Measurements from ENCODE around the gene TBX2.

TBX2 gene

GRCh38 chr17:61363601-61364462 lies 35.8 kb upstream of the TBX2 start:
- no peak for DNase-seq (ENCODE audit: extremely low read depth, low read depth)

GRCh38 chr17:61364463-61364846 lies 35.2 kb upstream of the TBX2 start:
- DNase-seq (ENCODE audit: extremely low read depth, low read depth), result no peak
- no peak for TF ChIP-seq CTCF (IDR thresholded peaks at IDR 0.05; ENCODE audit: low read depth, low read length, missing control alignments)
- no peak overlapping the region for H3K4me3 ChIP-seq (replicated peaks; ENCODE audit: low read depth, low read length)

More at GRCh38 chr17:61363601-61364462, 35.8 kb upstream of the TBX2 start:
- no peak for TF ChIP-seq CTCF (IDR thresholded peaks at IDR 0.05; ENCODE audit: low read depth, low read length, missing control alignments)
- no peak overlapping the region for H3K4me3 ChIP-seq (replicated peaks; ENCODE audit: low read depth, low read length)

GRCh38 chr17:61366076-61366714 lies 33.4 kb upstream of the TBX2 start:
- no peak overlapping the region for H3K4me3 ChIP-seq (replicated peaks; ENCODE audit: low read depth, low read length)
- DNase-seq (ENCODE audit: extremely low read depth, low read depth), result no peak
- TF ChIP-seq CTCF (IDR thresholded peaks at IDR 0.05; ENCODE audit: low read depth, low read length, missing control alignments), result no peak

DNA sequence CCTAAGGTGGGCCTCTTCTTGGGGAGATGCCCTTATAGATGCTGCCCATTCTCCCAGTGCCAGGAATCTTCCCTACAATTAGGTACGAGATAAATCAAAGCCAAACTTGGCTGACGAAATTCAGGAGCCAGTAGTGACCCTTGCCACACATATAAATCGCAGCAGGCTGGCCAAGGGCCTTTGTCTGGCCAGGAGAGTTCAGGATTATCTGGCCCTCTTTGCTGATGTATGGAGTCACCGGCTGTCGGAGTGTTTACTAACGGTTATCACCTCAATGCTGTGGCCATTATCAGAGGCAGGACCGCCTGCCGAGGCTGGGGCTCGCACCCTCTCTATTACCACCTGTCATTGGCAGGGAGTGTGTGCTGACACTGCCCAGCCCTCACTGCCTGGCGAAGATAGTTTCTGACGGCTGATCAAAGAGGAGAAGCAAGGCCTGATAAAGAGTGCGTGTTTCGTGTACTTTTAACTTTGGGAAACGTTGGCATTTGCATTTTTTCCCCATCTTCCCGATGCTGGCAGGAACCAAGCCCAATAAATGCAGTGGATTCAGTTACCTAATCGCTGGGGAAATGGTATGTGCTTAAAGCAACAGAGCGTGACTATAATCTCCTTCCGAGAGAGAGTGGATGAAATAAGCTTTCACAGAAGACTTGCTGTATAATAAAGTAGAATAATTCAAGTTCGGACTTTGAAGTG lies 32.8 kb upstream of the TBX2 start:
- no peak overlapping the region for H3K4me3 ChIP-seq (replicated peaks; ENCODE audit: low read depth, low read length)
- TF ChIP-seq CTCF (IDR thresholded peaks at IDR 0.05; ENCODE audit: low read depth, low read length, missing control alignments), result no peak
- no peak for DNase-seq (ENCODE audit: extremely low read depth, low read depth)

DNA sequence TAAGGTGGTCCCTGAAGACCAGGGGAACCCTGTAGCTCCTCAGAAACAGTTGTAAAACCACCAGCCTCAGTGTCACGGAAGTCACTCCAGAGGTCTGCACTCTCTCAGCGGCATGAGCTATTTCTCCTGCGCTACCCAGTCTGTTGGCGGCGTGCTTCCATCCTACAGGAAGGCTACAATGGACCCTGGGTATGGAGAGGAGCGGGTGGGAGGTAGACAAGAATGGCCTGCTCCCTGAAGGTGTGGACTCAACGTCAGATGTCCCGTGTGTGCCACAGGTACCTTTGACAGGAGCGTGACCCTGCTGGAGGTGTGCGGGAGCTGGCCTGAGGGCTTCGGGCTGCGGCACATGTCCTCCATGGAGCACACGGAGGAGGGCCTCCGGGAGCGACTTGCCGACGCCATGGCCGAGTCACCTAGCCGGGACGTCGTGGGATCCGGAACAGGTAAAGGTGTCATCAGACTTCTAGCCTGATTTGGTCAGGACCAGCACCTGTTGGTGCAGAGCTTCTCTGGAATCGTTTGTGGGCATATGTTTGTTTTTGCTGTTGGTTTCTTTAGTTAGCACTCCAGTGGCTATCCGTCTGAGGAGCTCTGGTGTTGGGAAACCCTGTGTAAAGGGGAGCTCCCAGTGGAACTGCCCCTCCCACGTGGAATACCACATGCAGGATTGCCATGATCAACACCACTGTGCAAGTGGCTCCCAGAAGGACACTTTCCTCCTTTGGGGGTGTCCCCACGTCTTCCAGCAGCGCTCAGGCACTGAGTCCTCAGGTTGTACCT lies 31.4 kb upstream of the TBX2 start:
- no peak for TF ChIP-seq CTCF (IDR thresholded peaks at IDR 0.05; ENCODE audit: low read depth, low read length, missing control alignments)
- no peak for DNase-seq (ENCODE audit: extremely low read depth, low read depth)
- no peak overlapping the region for H3K4me3 ChIP-seq (replicated peaks; ENCODE audit: low read depth, low read length)

DNA sequence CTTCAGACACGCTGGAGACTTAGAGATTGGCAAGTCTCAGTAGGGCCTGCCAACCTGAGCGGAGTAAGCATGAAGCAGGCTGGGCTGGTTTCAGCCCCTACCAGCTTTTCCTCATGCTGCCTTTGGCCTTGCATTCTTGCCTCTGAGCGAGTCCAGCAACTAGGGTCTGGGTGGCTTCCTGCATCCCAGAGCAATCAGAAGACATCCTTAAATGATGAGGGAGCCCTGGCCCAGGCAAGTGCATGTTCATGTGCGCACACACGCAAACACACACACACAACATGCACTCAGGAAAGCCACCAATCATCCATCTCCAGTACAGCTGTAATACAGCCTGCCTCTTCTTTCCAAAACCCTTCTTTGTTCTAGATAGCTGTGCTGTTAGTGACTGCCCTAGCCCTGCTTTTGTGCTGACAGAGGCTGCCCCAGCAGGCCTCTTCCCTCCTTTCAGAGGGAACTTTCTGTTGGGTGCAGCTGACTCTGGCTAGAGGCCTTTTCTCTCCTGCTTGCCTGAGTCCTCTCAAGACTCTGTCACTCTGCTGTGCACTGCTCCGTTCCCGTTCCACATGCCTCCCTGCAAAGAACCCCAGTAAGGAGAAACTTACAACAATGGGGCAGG lies 30.7 kb upstream of the TBX2 start:
- no peak for DNase-seq (ENCODE audit: extremely low read depth, low read depth)
- no peak for TF ChIP-seq CTCF (IDR thresholded peaks at IDR 0.05; ENCODE audit: low read depth, low read length, missing control alignments)
- no peak overlapping the region for H3K4me3 ChIP-seq (replicated peaks; ENCODE audit: low read depth, low read length)
